ENCODE results near the gene RFWD3. TPM values are rescaled to one million over a fixed set of nuclear protein-coding genes. Genes with fewer than 3 reads are reported as not detected.

Gene RFWD3
- total RNA-seq, 1 experiment from 2014 or later: 138 TPM

GRCh38 chr16:74603848-74604247, 62.8 kb downstream of the RFWD3 start:
- H3K4me3 ChIP-seq (ENCODE audit: low read depth, low read length, poor library complexity, severe bottlenecking): peak overlapping the region; percentile 85
- ChIA-PET CTCF (no interaction called here), POLR2A (ENCODE audit: low non-redundant PET) (no interaction called here)
- peaks cover 24% of the 10 kb centered on the region for H3K4me1 ChIP-seq (ENCODE audit: insufficient read depth, low read length, poor library complexity, severe bottlenecking)
- TF ChIP-seq CTCF (conservative IDR thresholded peaks at IDR 0.05; ENCODE audit: low read depth, low read length) (no peak), EZH2 (IDR thresholded peaks at IDR 0.05; ENCODE audit: borderline replicate concordance, low read depth, low read length, poor library complexity, severe bottlenecking) (no peak)
- H3K36me3 ChIP-seq (ENCODE audit: insufficient read depth, low read length, poor library complexity, severe bottlenecking): peaks cover 34% of the 10 kb centered on the region
- H3K27me3 ChIP-seq (replicated peaks; ENCODE audit: insufficient read depth, low read depth, low read length, poor library complexity): no peaks in the 10 kb centered on the region
- no peak for DNase-seq (ENCODE audit: low spot score)
- peak overlapping the region; percentile 94 for H3K27ac ChIP-seq (ENCODE audit: low read depth, low read length, poor library complexity, severe bottlenecking)
- intact Hi-C loops (cut with micrococcal nuclease; ENCODE audit: unreplicated experiment): loop anchor here (1.0 to 10.0 kb wide), 3 partner anchors 28 to 109 kb away; no protein-coding TSS in a partner anchor
- no TSS peak for BruUV-seq (replicated peaks)
- no peaks in the 10 kb centered on the region for H3K9me3 ChIP-seq (ENCODE audit: low read depth, low read length, poor library complexity, severe bottlenecking)

GRCh38 chr16:74601126-74601871, 65.4 kb downstream of the RFWD3 start:
- intact Hi-C loops (cut with micrococcal nuclease; ENCODE audit: unreplicated experiment): loop anchor here (10.0 kb wide), 1 partner anchor 106 kb away; no protein-coding TSS in a partner anchor
- POLR2A ChIA-PET (ENCODE audit: low non-redundant PET): interaction anchor here (0.5 to 0.8 kb wide), 4 partner anchors 40 to 250 kb away, joined by 3 to 4 read pairs (median 4); no protein-coding TSS in a partner anchor
- H3K9me3 ChIP-seq (ENCODE audit: low read depth, low read length, poor library complexity, severe bottlenecking): no peaks in the 10 kb centered on the region
- peak overlapping the region; percentile 85 for H3K4me3 ChIP-seq (ENCODE audit: low read depth, low read length, poor library complexity, severe bottlenecking)
- no peak for DNase-seq (ENCODE audit: low spot score)
- H3K27ac ChIP-seq (ENCODE audit: low read depth, low read length, poor library complexity, severe bottlenecking): peak overlapping the region; percentile 73
- TF ChIP-seq EZH2 (IDR thresholded peaks at IDR 0.05; ENCODE audit: borderline replicate concordance, low read depth, low read length, poor library complexity, severe bottlenecking): no peak
- TF ChIP-seq CTCF (conservative IDR thresholded peaks at IDR 0.05; ENCODE audit: low read depth, low read length): no peak
- H3K27me3 ChIP-seq (replicated peaks; ENCODE audit: insufficient read depth, low read depth, low read length, poor library complexity): no peaks in the 10 kb centered on the region
- CTCF ChIA-PET: no interaction called here
- peaks cover 58% of the 10 kb centered on the region for H3K36me3 ChIP-seq (ENCODE audit: insufficient read depth, low read length, poor library complexity, severe bottlenecking)
- peaks cover 24% of the 10 kb centered on the region for H3K4me1 ChIP-seq (ENCODE audit: insufficient read depth, low read length, poor library complexity, severe bottlenecking)
- no TSS peak for BruUV-seq (replicated peaks)

- BruUV-seq (replicated peaks): no TSS peak
- Histone ChIP-seq H3K27ac (ENCODE audit: low read depth, low read length, poor library complexity, severe bottlenecking) (peak overlapping the region; percentile 7), H3K36me3 (ENCODE audit: insufficient read depth, low read length, poor library complexity, severe bottlenecking) (peaks cover 66% of the 10 kb centered on the region), H3K4me1 (ENCODE audit: insufficient read depth, low read length, poor library complexity, severe bottlenecking) (peaks cover 59% of the 10 kb centered on the region), H3K4me3 (ENCODE audit: low read depth, low read length, poor library complexity, severe bottlenecking) (no peak overlapping the region), H3K9me3 (ENCODE audit: low read depth, low read length, poor library complexity, severe bottlenecking) (no peaks in the 10 kb centered on the region), H3K27me3 (replicated peaks; ENCODE audit: insufficient read depth, low read depth, low read length, poor library complexity) (no peaks in the 10 kb centered on the region)
- intact Hi-C loops (cut with micrococcal nuclease; ENCODE audit: unreplicated experiment): no loop called here
- CTCF ChIA-PET: no interaction called here
- POLR2A ChIA-PET (ENCODE audit: low non-redundant PET): no interaction called here
- no peak for DNase-seq (ENCODE audit: low spot score)
- TF ChIP-seq CTCF (conservative IDR thresholded peaks at IDR 0.05; ENCODE audit: low read depth, low read length) (no peak), EZH2 (IDR thresholded peaks at IDR 0.05; ENCODE audit: borderline replicate concordance, low read depth, low read length, poor library complexity, severe bottlenecking) (no peak)
These were observed 70.1 kb downstream of the RFWD3 start for GRCh38 chr16:74596586-74596985.

Data from A673 (cell line).